ENCODE data around the gene DBP. TPM values are rescaled to one million over a fixed set of nuclear protein-coding genes. Genes with fewer than 3 reads are reported as not detected.
A peak's percentile ranks its signal among the peaks of the same experiment; 100 is the strongest.

The DBP gene
- total RNA-seq, 1 experiment from 2014 or later = 12.6 TPM

DNA sequence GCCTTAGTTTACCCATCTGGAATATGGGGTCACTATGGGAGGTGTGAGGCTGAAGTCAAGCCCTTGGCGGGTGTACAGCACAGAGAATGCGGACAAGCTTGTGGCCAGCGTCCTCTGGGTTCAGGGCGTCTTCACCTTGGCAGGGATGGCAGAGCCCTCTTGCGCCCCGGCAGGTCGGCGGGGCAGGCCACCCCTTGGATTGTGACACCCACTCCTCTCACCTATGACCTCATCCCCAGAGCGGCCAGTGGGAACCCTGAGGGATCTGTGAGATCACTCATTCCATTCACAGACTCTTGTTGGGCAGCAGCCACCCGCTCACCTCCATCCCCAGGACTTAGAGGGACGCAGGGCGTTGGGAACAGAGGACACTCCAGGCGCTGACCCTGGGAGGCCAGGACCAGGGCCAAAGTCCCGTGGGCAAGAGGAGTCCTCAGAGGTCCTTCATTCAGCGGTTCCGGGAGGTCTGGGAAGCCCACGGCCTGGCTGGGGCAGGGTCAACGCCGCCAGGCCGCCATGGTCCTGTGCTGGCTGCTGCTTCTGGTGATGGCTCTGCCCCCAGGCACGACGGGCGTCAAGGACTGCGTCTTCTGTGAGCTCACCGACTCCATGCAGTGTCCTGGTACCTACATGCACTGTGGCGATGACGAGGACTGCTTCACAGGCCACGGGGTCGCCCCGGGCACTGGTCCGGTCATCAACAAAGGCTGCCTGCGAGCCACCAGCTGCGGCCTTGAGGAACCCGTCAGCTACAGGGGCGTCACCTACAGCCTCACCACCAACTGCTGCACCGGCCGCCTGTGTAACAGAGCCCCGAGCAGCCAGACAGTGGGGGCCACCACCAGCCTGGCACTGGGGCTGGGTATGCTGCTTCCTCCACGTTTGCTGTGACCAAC is 30.5 kb downstream of the DBP start, which contains the start of gene SPACA4:
Gene SPACA4 (plus strand): TSS at position 280 of the 896 bp plus-strand sequence. CDS start 237 bp downstream, at position 517.
- H2BK120ac ChIP-seq (ENCODE audit: low read depth, low read length, poor library complexity, severe bottlenecking) = no peak within 1 kb of the TSS
- WGBS (ENCODE audit: extremely low coverage, insufficient read length, low lambda C conversion rate) = no CpG with 5 or more reads among the region's 39 CpGs

More for the DNA sequence above, 30.5 kb downstream of the DBP start, which contains the start of gene SPACA4:
- Histone ChIP-seq H2BK5ac (ENCODE audit: insufficient read length, low read length) (no peak within 1 kb of the TSS), H2AK5ac (ENCODE audit: insufficient read length, low read length) (no peak within 1 kb of the TSS), H3K27me3 (ENCODE audit: insufficient read depth, low read length) (no peaks in the 10 kb centered on the region), H3K18ac (ENCODE audit: insufficient read length, low read depth, low read length) (no peak within 1 kb of the TSS), H3K14ac (ENCODE audit: insufficient read depth, low read length) (no peak within 1 kb of the TSS), H3K27ac (ENCODE audit: insufficient read length, low read depth, low read length) (no peak within 1 kb of the TSS), H4K8ac (replicated peaks; ENCODE audit: insufficient read length, low read depth, low read length) (no peak within 1 kb of the TSS), H4K20me1 (ENCODE audit: control insufficient read depth, insufficient read depth, insufficient read length) (no peaks in the 10 kb centered on the region), H4K5ac (ENCODE audit: insufficient read length, low read depth, low read length) (no peak within 1 kb of the TSS), H2BK20ac (ENCODE audit: low read depth, low read length, poor library complexity, severe bottlenecking) (no peak within 1 kb of the TSS), H2BK12ac (ENCODE audit: insufficient read length, low read depth, low read length) (no peak within 1 kb of the TSS), H2BK15ac (ENCODE audit: low read depth, low read length) (no peak within 1 kb of the TSS), H3K23me2 (ENCODE audit: insufficient read length, low read depth, low read length, poor library complexity, severe bottlenecking) (no peaks in the 10 kb centered on the region), H2AFZ (ENCODE audit: low read length) (no peak within 1 kb of the TSS), H3K9ac (ENCODE audit: extremely low read depth, insufficient read length, low read length) (no peak within 1 kb of the TSS), H3K56ac (ENCODE audit: insufficient read length, low read depth, low read length) (no peak within 1 kb of the TSS), H3K79me2 (ENCODE audit: insufficient read depth, low read length) (no peaks in the 10 kb centered on the region), H3K4me1 (ENCODE audit: insufficient read depth, low read length) (no peaks in the 10 kb centered on the region), H3K79me1 (ENCODE audit: insufficient read depth, low read depth, low read length, poor library complexity, severe bottlenecking) (no peaks in the 10 kb centered on the region), H3K4me2 (ENCODE audit: insufficient read depth, insufficient read length, low read length) (no peak within 1 kb of the TSS), H3T11ph (ENCODE audit: low read length) (no peak within 1 kb of the TSS), H3K23ac (ENCODE audit: insufficient read length, low read depth, low read length) (no peak within 1 kb of the TSS), H3K4ac (ENCODE audit: low read depth, low read length) (no peak within 1 kb of the TSS), H3K9me3 (ENCODE audit: control insufficient read depth, low read depth, low read length) (no peaks in the 10 kb centered on the region), H4K91ac (ENCODE audit: insufficient read length, low read depth, low read length) (no peak within 1 kb of the TSS)
- TF ChIP-seq, protein P1, sequence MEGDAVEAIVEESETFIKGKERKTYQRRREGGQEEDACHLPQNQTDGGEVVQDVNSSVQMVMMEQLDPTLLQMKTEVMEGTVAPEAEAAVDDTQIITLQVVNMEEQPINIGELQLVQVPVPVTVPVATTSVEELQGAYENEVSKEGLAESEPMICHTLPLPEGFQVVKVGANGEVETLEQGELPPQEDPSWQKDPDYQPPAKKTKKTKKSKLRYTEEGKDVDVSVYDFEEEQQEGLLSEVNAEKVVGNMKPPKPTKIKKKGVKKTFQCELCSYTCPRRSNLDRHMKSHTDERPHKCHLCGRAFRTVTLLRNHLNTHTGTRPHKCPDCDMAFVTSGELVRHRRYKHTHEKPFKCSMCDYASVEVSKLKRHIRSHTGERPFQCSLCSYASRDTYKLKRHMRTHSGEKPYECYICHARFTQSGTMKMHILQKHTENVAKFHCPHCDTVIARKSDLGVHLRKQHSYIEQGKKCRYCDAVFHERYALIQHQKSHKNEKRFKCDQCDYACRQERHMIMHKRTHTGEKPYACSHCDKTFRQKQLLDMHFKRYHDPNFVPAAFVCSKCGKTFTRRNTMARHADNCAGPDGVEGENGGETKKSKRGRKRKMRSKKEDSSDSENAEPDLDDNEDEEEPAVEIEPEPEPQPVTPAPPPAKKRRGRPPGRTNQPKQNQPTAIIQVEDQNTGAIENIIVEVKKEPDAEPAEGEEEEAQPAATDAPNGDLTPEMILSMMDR (conservative IDR thresholded peaks at IDR 0.05) = no peak
- Mint-ChIP-seq H3K27ac (peak within 1 kb of the TSS in 1 of 3 experiments; percentile 52; a peak in 3 of 7 replicates), H3K4me3 (no peak within 1 kb of the TSS), H3K9me3 (no peaks in the 10 kb centered on the region; a peak in 1 of 5 replicates), H3K36me3 (ENCODE audit: insufficient read depth in 1 of 3, low read depth in 3 of 3) (peaks cover 0 to 6% (median under 1%) of the 10 kb centered on the region in 3 experiments; a peak in 2 of 7 replicates), H3K27me3 (ENCODE audit: low read depth) (no peaks in the 10 kb centered on the region), H3K4me1 (peaks cover 0 to 7% of the 10 kb centered on the region in 2 experiments; a peak in 1 of 4 replicates)
- peak; percentile 23 for DNase-seq
